Glomerular visceral epithelial cell (primary cell): ENCODE data around the gene UQCR10.

Experiments used
- DNase-seq: peaks from one replicate; pipeline ENCODE4 v3.0.0-alpha.2; 2016; ENCODE audit errors: extremely low spot score

UQCR10 gene

GRCh38 chr22:29762263-29762662 lies 4.9 kb upstream of the UQCR10 start:
- DNase-seq: no peak

DNA sequence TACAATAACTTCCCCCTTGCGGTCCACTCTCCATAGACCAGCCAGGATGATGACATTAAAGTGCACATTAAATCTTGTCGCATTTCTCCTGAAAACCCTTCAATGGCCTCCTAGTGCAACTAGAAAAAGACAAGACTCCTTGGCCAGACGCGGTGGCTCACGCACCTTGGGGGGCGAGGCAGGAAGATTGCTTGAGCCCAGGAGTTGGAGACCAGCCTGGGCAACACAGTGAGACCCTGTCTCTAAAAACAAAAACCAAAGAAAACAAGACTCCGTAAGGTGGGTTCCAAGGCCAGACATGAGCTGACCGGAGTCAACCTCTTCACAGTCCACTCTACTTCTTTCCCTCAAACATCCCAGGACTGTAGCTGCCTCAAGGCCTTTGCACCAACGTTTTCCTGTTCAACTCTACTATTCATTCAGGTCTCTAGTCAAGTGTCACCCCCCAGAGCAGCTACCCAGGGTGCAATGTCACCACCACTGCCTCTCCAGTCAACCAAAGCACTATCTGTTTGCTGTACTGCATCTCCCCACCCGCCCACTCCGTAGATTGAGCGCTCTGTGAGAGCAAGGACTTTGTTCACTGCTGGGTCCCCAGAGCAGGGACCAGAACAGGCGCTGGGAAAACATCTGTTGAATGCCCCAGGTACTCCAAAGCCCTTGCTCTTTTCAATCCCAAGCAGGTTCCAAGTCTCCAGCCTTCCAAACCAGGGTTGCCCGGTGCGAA lies 1.1 kb upstream of the UQCR10 start:
- DNase-seq: no peak

DNA sequence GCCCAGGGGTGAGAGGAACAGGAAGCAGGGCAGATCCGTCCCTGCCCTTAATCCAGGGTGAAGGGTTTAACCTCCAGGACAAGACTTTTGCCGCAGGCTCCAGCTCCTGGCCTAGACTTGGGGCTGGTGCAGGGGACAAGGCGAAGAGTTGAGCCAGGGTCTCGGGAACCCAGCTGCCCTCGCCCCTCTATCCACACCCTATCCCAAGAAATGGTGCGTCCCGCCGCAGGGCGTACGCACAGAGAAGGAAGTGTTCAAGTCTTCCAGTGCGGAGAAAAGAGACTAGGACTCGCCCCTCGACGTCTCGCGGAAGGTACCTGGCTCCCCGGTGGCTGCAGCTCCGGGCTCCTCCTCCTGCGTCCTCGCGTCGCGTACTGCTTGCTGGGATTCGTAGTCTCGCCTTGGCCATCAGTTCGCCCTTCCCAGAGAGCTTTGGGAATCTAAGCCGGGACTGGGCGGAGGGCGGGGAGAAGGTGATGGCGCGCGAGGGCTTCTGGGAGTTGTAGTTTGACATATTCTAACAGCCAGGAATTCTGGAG lies 468 bp upstream of the UQCR10 start, which contains the start of gene ZMAT5:
ZMAT5 (minus strand) TSS at position 376 of the 539 bp plus-strand sequence. CDS start 18,463 bp downstream, outside the sequence.
- peak; percentile 96 for DNase-seq

DNA sequence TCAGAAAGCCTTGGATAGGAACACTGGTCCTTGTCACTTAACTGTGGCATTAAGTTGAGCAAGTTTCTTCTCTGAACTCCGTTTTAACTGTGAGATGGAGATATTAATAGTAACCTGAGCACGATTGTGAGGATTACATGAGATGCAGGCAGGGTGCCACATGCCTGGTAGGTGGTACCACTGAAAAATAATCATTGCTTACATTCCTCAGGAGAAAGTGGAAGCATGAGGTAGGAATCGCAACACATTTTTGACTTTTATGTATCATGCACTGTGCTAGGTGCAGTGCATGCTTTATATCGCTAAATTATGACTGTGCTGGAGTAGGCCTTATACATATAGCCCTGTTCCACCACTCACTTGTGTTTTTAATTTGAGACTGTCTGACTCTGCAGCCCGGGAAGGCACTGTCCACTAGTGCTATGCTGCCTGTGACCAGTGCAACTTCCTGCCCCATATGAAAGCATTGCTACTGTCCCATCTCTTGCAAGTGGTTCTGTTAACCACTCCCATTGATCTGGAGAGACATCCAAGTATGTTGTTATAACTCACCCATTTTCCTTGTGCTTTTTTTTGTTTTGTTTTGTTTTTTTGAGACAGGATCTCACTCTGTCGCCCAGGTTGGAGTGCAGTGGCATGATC lies 1.0 kb downstream of the UQCR10 start:
- DNase-seq: no peak

GRCh38 chr22:29769723-29770321 lies 2.7 kb downstream of the UQCR10 start:
- DNase-seq: no peak

DNA sequence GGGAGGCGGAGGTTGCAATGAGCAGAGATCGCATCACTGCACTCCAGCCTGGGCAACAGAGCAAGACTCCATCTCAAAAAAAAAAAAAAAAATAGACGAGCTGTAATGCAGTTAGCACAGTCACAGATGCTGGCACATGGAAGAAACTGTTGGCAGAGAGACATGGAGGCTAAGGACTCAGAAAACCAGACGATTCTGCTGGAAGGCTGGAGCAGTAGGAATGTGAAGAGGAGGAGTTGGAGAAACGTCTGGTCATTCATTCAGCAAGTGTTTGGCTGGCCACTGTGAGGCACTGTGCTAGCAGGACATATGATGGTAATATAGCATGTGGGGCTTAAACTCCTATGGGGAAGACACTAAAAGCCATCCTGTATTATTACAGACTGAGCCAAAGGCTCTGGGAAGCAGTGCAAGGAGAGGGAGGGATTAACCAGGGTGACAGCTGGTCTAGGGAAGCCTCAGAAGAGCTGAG lies 5.0 kb downstream of the UQCR10 start:
- peak; percentile 21 for DNase-seq

- DNase-seq: peak; percentile 62
Observed at GRCh38 chr22:29773233-29773632, 6.1 kb downstream of the UQCR10 start.

- DNase-seq: no peak
Observed at GRCh38 chr22:29780220-29780619, 13.1 kb downstream of the UQCR10 start.

- peak; percentile 79 for DNase-seq
Observed at GRCh38 chr22:29780748-29781676, 13.8 kb downstream of the UQCR10 start.

GRCh38 chr22:29782061-29782845 lies 15.1 kb downstream of the UQCR10 start:
- DNase-seq: peak; percentile 56

DNA sequence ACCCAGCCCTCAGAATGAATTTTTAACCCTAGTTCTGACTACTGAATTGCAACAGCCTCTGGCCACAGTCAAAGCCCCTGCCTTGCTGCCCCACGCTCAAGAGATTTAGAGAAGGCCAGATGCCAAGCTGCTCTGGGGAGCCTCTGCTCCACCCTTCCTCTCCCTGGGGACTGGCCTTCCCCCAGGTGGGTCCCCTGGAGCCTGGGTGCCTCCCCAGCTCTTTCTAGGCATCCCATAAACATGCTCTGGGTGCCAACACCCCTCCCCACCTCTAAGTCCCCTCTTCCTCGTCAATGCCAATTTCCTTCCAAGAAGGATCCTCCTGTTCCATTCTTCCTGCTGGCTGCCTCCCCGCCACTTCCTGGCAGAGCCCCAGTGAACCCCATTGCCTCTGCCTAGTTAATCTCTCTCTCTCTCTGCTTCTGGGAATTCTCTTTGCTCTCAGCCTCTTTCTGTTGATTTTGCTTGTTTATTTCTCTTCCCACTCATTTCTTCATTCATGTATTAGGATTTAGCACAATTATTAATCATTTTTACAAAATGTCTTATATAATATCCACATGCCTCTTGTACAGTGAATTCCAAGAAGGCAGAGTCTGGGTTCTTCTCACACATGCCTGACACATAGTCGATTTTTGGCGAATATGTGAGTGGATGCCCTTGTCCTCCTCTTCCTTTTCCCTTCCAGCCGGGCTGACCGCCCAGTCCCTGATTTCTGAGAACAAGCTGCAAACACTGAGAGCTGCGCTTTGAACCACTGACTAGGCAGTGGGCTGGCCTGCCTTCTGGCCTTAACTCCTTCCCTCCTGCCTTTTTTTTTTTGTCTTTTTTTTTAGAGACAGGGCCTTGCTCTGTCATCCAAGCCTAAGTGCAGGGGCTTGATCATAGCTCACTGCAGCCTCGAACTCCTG lies 17.5 kb downstream of the UQCR10 start:
- no peak for DNase-seq

GRCh38 chr22:29786031-29786430 lies 18.9 kb downstream of the UQCR10 start:
- DNase-seq: no peak

DNA sequence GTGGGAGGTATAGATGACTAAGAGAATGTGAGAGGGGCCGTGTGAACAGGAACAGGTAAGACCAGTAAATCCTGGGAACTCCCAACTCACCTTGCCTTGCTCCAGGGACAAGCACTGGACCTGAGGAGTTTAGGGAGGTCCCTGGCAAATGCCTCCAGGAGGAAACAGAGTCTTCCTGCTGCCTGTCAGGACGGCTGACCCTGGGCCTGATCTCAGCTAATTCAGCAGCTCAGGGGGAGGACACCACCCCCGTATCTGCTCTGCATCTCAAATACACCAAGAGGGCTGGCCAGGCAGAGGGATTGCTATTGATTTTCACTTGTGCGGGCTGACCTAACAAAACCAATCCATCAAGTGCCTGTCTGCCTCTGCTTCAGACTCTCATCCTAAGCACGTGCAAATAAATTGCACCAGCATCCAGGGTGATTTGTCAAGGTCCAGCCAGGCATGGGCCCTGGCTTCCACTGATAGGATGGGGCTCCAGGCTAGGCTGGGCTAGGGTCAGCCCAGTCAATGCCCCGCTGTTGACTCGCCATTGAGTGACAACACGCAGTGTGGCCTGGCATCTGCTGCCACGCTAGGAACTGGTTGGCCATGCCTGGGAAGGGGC lies 20.3 kb downstream of the UQCR10 start:
- DNase-seq: no peak

DNA sequence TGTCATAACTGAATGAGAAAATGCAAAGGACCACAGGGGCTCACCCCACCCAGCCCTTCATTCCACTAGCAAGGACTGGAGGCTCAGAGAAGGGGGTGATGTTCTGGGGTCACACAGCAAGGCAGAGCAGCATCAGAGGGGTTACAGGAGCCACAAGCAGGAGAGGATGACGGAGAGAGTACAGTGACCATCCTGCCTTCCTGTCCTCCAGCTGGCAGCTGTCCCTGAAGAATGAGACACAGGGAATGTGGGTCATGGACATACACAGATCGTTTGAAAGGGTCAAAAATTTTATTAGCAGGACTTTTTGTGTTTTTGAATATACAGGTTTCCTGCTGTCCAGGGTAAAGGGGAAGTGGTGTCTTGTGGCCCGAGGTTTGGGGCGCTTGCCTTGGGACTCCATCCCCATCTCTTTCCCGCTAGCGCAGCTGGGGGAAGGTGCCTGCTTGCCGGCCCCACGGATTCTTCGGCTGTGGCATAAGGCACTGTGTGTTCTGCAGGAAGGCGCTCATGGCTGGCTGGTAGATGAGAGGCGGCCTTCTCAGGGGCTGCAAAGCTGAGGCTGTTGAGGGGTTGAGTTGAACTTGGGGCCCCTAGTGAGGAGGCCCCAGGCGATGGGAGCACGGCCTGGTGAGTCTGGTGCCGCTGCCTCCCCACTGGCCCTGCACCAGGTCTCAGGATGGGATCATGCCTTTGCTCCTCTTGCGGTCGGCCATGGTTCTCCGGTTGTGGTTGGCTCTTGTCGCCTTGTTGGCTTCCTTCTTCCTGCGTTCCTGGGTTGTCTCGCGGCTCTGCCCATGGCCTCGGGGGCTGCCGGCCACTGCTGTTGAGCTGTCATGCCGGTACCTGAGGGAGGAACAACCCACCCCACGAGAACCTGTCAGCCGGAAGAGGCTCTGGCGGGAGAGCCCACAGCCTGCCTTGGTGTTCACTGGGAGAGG lies 21.4 kb downstream of the UQCR10 start:
- no peak for DNase-seq

DNA sequence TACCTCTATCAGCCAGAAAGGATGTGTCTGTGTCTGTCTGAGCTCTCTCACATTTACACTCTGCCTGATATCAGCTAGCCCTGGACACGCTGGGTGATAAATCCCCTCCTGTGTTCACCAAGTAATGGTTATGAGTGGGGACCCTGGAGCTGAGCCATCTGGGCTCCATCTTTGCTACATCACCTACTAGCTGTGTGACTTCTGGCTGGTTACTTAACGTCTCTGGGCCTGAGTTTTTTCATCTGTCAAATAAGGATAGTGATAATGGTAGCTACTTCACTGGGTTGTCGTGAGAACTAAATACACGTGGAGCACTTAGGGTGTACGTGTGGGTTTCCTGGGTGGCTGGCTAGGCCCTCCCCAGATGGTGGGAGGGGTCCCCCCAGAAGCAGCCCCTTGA lies 22.9 kb downstream of the UQCR10 start:
- no peak for DNase-seq

- no peak for DNase-seq
Observed at GRCh38 chr22:29793396-29793795, 26.2 kb downstream of the UQCR10 start.

GRCh38 chr22:29795663-29796062 lies 28.5 kb downstream of the UQCR10 start:
- DNase-seq: no peak

DNA sequence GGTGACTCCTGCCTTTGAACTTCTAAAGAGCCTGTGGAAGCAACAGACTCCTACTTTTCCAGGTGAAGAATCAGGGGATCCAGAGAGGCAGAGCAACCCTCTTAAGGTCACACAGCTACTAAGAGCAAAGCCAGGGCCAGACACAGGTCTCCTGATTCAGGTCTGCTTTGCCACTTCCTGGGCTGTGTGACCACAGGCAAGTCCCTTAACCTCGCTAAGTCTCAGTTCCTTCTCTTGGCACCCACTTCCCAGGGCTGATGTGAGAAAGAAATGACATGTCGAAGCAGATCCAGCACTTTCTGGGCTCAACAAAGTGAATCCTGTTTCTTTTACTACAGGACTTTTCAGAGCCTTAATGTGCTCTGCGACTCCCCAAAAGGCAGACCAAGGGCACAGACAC lies 30.2 kb downstream of the UQCR10 start:
- no peak for DNase-seq
